K562 (cell line): ENCODE measurements around the gene TMCO4. TPM values are rescaled to one million over a fixed set of nuclear protein-coding genes. Genes with fewer than 3 reads are reported as not detected.

ENCODE experiments used
- ATAC-seq: fragments of 200-7000 bp; cut with Tn5 transposase; 3 replicates; pipeline ENCODE4 v1.9.1; 2020; ENCODE audit warnings: moderate library complexity
- BruUV-seq: library from RNA; stranded (reverse); fragments of 400-500 nt; replicated peaks from 2 replicates; lab custom pipeline; 2021; lab: Mats Ljungman, UMichigan
- CTCF ChIA-PET: fragments of 300-600 bp; formaldehyde crosslinking; extraction: SDS; loops from one replicate; lab custom pipeline; 2021; ENCODE audit warnings: low intra/inter-chr PET ratio; lab: Yijun Ruan, JAX
- POLR2A ChIA-PET: fragments of 300-600, 350-650 bp; sonication (Branson Sonifier 250); formaldehyde crosslinking; extraction: SDS; loops from one replicate; lab custom pipeline; 2021; ENCODE audit warnings: antibody characterized with exemption, inconsistent platforms; lab: Yijun Ruan, JAX
- DNase-seq, 4 experiments: peaks; one replicate each; pipeline versions ENCODE4 v3.0.0 to v3.0.0-alpha.2; 2011 to 2018; ENCODE audit warnings: low spot score in 3 of 4, mixed read lengths in 3 of 4; ENCODE audit errors: extremely low read depth in 1 of 4
- FAIRE-seq: peaks from 2 replicates; lab custom pipeline; 2011; peaks lifted over from hg19 to GRCh38; lab: Jason Lieb, UNC
- H2AFZ ChIP-seq: 2 replicates; pipeline ENCODE4 v1.6.0; 2011; ENCODE audit warnings: low read depth, low read length, control low read depth, inconsistent platforms
- H3K27ac ChIP-seq: fragments of 200-600 bp; 3 replicates; pipeline ENCODE4 v1.8.0; 2011; ENCODE audit warnings: low read depth, mild to moderate bottlenecking, control low read depth, inconsistent platforms, low read length, moderate library complexity, mixed read lengths; ENCODE audit errors: extremely low read depth
- H3K27me3 ChIP-seq, 2 experiments: fragments of 300-600 bp in 1 of 2; 2 replicates in 1 of 2; 3 replicates in 1 of 2; pipeline versions ENCODE4 v1.6.0 to v1.8.0; 2011; ENCODE audit warnings: inconsistent platforms in 2 of 2, low read length in 2 of 2, mild to moderate bottlenecking in 1 of 2, mixed read lengths in 1 of 2, moderate library complexity in 1 of 2; ENCODE audit not compliant: control insufficient read depth in 2 of 2, insufficient read depth in 2 of 2
- H3K36me3 ChIP-seq: fragments of 300-600 bp; 3 replicates; pipeline ENCODE4 v1.8.0; 2011; ENCODE audit warnings: mild to moderate bottlenecking, low read length, inconsistent platforms; ENCODE audit not compliant: control insufficient read depth, insufficient read depth
- H3K4me1 ChIP-seq, 2 experiments: fragments of 200-600 bp in 1 of 2; replicated peaks in 1 of 2; 2 replicates in 1 of 2; 3 replicates in 1 of 2; pipeline versions ENCODE4 v1.5.1 to v1.8.0; 2011; ENCODE audit warnings: inconsistent platforms in 2 of 2, low read length in 2 of 2, mild to moderate bottlenecking in 1 of 2, mixed read lengths in 1 of 2, moderate library complexity in 1 of 2; ENCODE audit not compliant: control insufficient read depth in 2 of 2, insufficient read depth in 2 of 2
- H3K4me2 ChIP-seq: 2 replicates; pipeline ENCODE4 v1.6.1; 2011; ENCODE audit warnings: low read length, control low read depth, inconsistent platforms, mixed read lengths; ENCODE audit not compliant: insufficient read depth
- H3K4me3 ChIP-seq: fragments of 200-600 bp; sonication (generic), shearing (Covaris generic); 2 replicates; pipeline ENCODE4 v1.5.1; 2016; ENCODE audit warnings: control low read depth, inconsistent platforms
- H3K79me2 ChIP-seq: fragments of 200-600 bp; 3 replicates; pipeline ENCODE4 v1.8.0; 2011; ENCODE audit warnings: low read length, inconsistent platforms; ENCODE audit not compliant: control insufficient read depth, insufficient read depth
- H3K9ac ChIP-seq, 2 experiments: 2 replicates each; pipeline versions ENCODE4 v1.6.0 to v1.6.1; 2011; ENCODE audit warnings: low read depth in 2 of 2, low read length in 2 of 2, control low read depth in 1 of 2, inconsistent platforms in 1 of 2, mild to moderate bottlenecking in 1 of 2, mixed read lengths in 1 of 2; ENCODE audit not compliant: insufficient read depth in 1 of 2
- H3K9me1 ChIP-seq: one replicate; pipeline ENCODE4 v1.6.0; 2011; ENCODE audit warnings: inconsistent platforms, mild to moderate bottlenecking, low read length, moderate library complexity; ENCODE audit not compliant: control insufficient read depth, insufficient read depth
- H3K9me3 ChIP-seq: replicated peaks from 2 replicates; pipeline ENCODE4 v1.5.1; 2011; ENCODE audit warnings: low read depth, low read length, inconsistent platforms; ENCODE audit not compliant: control insufficient read depth, insufficient read depth
- H4K20me1 ChIP-seq: replicated peaks from 2 replicates; pipeline ENCODE4 v1.6.1; 2011; ENCODE audit warnings: low read length, inconsistent platforms, mixed read lengths; ENCODE audit not compliant: control insufficient read depth, insufficient read depth
- ARID2 ChIP-seq: fragments of 450-650 bp; IDR thresholded peaks from 2 replicates; pipeline ENCODE4 v1.6.1; 2017; ENCODE audit warnings: antibody characterized with exemption, mild to moderate bottlenecking
- CEBPG ChIP-seq, 3 experiments: fragments of 200-800 bp in 1 of 3; sonication (Bioruptor generic) in 1 of 3; sonication (generic) in 1 of 3; formaldehyde crosslinking in 1 of 3; IDR thresholded peaks in 2 of 3; conservative IDR thresholded peaks in 1 of 3; 2 replicates each; pipeline versions ENCODE4 v1.6.1 to v1.8.0; 2016 to 2022; ENCODE audit warnings: missing compliant biosample characterization in 2 of 3, missing genetic modification characterization in 2 of 3, mild to moderate bottlenecking in 1 of 3, missing genetic modification reagents in 1 of 3
- ESRRB ChIP-seq: fragments of 250-450 bp; sonication (Bioruptor Pico); IDR thresholded peaks from 2 replicates; pipeline ENCODE4 v1.5.0; 2020; ENCODE audit warnings: mild to moderate bottlenecking, moderate library complexity, borderline replicate concordance
- ILF3 ChIP-seq: fragments of 450-650 bp; IDR thresholded peaks from 2 replicates; pipeline ENCODE4 v1.6.1; 2018; ENCODE audit warnings: antibody characterized with exemption, mild to moderate bottlenecking, moderate library complexity, borderline replicate concordance
- LEF1 ChIP-seq: fragments of 450-650 bp; IDR thresholded peaks from 2 replicates; pipeline ENCODE4 v1.6.1; 2016; ENCODE audit warnings: mild to moderate bottlenecking
- MCM7 ChIP-seq, 2 experiments: fragments of 450-650 bp; IDR thresholded peaks; 2 replicates each; pipeline ENCODE4 v1.6.1; 2016 to 2018
- NFIX ChIP-seq: fragments of 250-450 bp; sonication (Bioruptor Pico); IDR thresholded peaks from 2 replicates; pipeline ENCODE4 v1.4.0; 2020; ENCODE audit warnings: low read depth, mild to moderate bottlenecking, moderate library complexity
- SREBF1 ChIP-seq: fragments of 150-350 bp; IDR thresholded peaks from 2 replicates; pipeline ENCODE4 v1.6.1; 2014; ENCODE audit warnings: antibody characterized with exemption, low read depth, low read length, borderline replicate concordance
- TAF15 ChIP-seq: fragments of 200-400 bp; formaldehyde crosslinking; IDR thresholded peaks from 2 replicates; pipeline ENCODE4 v1.6.1; 2017; ENCODE audit warnings: mild to moderate bottlenecking, low read depth, low read length, moderate library complexity
- ZC3H4 ChIP-seq: sonication (generic); formaldehyde crosslinking; IDR thresholded peaks from 2 replicates; pipeline ENCODE4 v1.9.0; 2021; ENCODE audit warnings: missing genetic modification reagents, borderline replicate concordance
- ZFP36 ChIP-seq: fragments of 150-350 bp; IDR thresholded peaks from 2 replicates; pipeline ENCODE4 v1.6.1; 2018; ENCODE audit warnings: low read length, low read depth; ENCODE audit not compliant: partially characterized antibody
- WGBS: fragments of 100-300 bp; shearing (Covaris generic); methylation state at CpG from one replicate; pipeline ENCODE4 v1.1.6; 2016; ENCODE audit warnings: low coverage, mixed read lengths; ENCODE audit not compliant: insufficient coverage; ENCODE audit errors: missing lambda C conversion rate; 5-methylcytosine and 5-hydroxymethylcytosine counted together
- in situ Hi-C: fragments of 300-500 bp; cut with MboI; formaldehyde crosslinking; loops from 4 replicates; pipeline ENCODE4 v1.15.0; 2018; ENCODE audit warnings: inconsistent platforms, mixed read lengths
- intact Hi-C: fragments of 100-400 bp; cut with micrococcal nuclease; formaldehyde crosslinking; loops from 2 replicates; pipeline ENCODE4 v1.14.2; 2022
- polyA plus RNA-seq, 8 experiments: library from polyadenylated mRNA; depleted of rRNA in 4 of 8; stranded (reverse) in 5 of 8; unstranded in 3 of 8; fragments of >200 nt; fragmentation: Nextera tagmentation in 2 of 8; fragmentation: Illumina TruSeq in 1 of 8; extraction: Ambion mirVana in 2 of 8; extraction: Trizol in 1 of 8; gene quantifications; 2 replicates each; pipeline versions ENCODE4 v1.2.1 to v1.2.3, GENCODE V29; 2011 to 2014; ENCODE audit warnings: inconsistent platforms in 1 of 8, missing spikeins in 1 of 8
- total RNA-seq, 7 experiments: library from RNA; depleted of rRNA in 6 of 7; stranded (reverse); fragments of >200 nt in 6 of 7; fragmentation: Illumina TruSeq in 2 of 7; extraction: Trizol in 2 of 7; gene quantifications; 2 replicates each; pipeline versions ENCODE4 v1.2.1 to v1.2.3, GENCODE V29; 2011 to 2021; ENCODE audit warnings: low replicate concordance in 1 of 7
- TF ChIP-seq, protein P1 (sequence below): sonication (generic); formaldehyde crosslinking; IDR thresholded peaks from 2 replicates; pipeline ENCODE4 v1.8.0; 2022; ENCODE audit warnings: mild to moderate bottlenecking, missing genetic modification reagents, borderline replicate concordance
- TF ChIP-seq, protein P2 (sequence below): fragments of 250-450 bp; sonication (Bioruptor Pico); IDR thresholded peaks from 2 replicates; pipeline ENCODE4 v1.4.0; 2020
- TF ChIP-seq, protein P3 (sequence below): fragments of 250-450 bp; sonication (Bioruptor Pico); IDR thresholded peaks from 2 replicates; pipeline ENCODE4 v1.9.0; 2021; ENCODE audit warnings: mild to moderate bottlenecking

TMCO4 gene
- total and polyA plus RNA-seq, 9 of the 15 experiments (the other 6 are each of a cell fraction or from before 2014, with no cell fraction given) = 0.06 to 2.1 (median 1.2) TPM

DNA sequence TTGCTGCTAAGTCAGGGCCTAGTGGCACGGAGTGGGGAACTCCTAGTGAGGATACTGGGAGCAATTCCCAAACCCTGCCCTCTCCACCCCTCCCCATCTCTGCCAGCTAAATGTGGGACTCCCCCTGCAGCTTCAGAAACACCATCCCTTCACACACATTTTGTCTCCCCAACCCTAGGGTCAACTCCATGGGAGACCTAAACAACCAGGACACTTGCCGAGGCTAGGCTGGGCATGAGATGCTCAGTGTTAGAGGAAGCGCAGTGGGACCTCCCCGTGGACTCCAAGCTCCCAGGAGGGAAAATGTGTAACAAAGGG lies 13.9 kb upstream of the TMCO4 start:
- H3K36me3 ChIP-seq = no peaks in the 10 kb centered on the region
- no peak overlapping the region for H3K4me2 ChIP-seq
- CTCF ChIA-PET = no interaction called here
- no peak overlapping the region for H2AFZ ChIP-seq
- ATAC-seq (no peak), DNase-seq (no peak), FAIRE-seq (no peak)
- in situ Hi-C loops = no loop called here
- no peak overlapping the region for H3K27ac ChIP-seq
- no peaks in the 10 kb centered on the region for H3K9me1 ChIP-seq
- peaks cover 0 to 2% of the 10 kb centered on the region in 2 experiments; a peak in 2 of 5 replicates for H3K4me1 ChIP-seq
- peaks cover 8% of the 10 kb centered on the region for H4K20me1 ChIP-seq
- no peak overlapping the region for H3K9ac ChIP-seq
- POLR2A ChIA-PET = interaction anchor here (0.7 to 2.1 kb wide), 4 partner anchors 9 to 25 kb away, joined by 3 to 7 read pairs (median 4); no protein-coding TSS in a partner anchor
- BruUV-seq = no TSS peak
- H3K4me3 ChIP-seq = no peak overlapping the region
- H3K9me3 ChIP-seq = no peaks in the 10 kb centered on the region
- H3K27me3 ChIP-seq = peaks cover 41 to 57% of the 10 kb centered on the region in 2 experiments; a peak in 4 of 5 replicates
- TF ChIP-seq ESRRB (no peak), ARID2 (no peak), SREBF1 (no peak), NFIX (CRISPR knock-in tag) (no peak), LEF1 (no peak), MCM7 (IDR thresholded peaks at IDR 0.05) (no peak), CEBPG (CRISPR knock-in tag; IDR thresholded peaks at IDR 0.05) (no peak), CEBPG (tag; conservative IDR thresholded peaks at IDR 0.05 in 1 of 2, IDR thresholded peaks at IDR 0.05 in 1 of 2) (no peak), ILF3 (no peak), ZFP36 (no peak), ZC3H4 (CRISPR knock-in tag) (no peak), TAF15 (no peak)
- TF ChIP-seq, protein P1, sequence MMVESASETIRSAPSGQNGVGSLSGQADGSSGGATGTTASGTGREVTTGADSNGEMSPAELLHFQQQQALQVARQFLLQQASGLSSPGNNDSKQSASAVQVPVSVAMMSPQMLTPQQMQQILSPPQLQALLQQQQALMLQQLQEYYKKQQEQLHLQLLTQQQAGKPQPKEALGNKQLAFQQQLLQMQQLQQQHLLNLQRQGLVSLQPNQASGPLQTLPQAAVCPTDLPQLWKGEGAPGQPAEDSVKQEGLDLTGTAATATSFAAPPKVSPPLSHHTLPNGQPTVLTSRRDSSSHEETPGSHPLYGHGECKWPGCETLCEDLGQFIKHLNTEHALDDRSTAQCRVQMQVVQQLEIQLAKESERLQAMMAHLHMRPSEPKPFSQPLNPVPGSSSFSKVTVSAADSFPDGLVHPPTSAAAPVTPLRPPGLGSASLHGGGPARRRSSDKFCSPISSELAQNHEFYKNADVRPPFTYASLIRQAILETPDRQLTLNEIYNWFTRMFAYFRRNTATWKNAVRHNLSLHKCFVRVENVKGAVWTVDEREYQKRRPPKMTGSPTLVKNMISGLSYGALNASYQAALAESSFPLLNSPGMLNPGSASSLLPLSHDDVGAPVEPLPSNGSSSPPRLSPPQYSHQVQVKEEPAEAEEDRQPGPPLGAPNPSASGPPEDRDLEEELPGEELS (CRISPR knock-in tag) = no peak
- TF ChIP-seq, protein P2, sequence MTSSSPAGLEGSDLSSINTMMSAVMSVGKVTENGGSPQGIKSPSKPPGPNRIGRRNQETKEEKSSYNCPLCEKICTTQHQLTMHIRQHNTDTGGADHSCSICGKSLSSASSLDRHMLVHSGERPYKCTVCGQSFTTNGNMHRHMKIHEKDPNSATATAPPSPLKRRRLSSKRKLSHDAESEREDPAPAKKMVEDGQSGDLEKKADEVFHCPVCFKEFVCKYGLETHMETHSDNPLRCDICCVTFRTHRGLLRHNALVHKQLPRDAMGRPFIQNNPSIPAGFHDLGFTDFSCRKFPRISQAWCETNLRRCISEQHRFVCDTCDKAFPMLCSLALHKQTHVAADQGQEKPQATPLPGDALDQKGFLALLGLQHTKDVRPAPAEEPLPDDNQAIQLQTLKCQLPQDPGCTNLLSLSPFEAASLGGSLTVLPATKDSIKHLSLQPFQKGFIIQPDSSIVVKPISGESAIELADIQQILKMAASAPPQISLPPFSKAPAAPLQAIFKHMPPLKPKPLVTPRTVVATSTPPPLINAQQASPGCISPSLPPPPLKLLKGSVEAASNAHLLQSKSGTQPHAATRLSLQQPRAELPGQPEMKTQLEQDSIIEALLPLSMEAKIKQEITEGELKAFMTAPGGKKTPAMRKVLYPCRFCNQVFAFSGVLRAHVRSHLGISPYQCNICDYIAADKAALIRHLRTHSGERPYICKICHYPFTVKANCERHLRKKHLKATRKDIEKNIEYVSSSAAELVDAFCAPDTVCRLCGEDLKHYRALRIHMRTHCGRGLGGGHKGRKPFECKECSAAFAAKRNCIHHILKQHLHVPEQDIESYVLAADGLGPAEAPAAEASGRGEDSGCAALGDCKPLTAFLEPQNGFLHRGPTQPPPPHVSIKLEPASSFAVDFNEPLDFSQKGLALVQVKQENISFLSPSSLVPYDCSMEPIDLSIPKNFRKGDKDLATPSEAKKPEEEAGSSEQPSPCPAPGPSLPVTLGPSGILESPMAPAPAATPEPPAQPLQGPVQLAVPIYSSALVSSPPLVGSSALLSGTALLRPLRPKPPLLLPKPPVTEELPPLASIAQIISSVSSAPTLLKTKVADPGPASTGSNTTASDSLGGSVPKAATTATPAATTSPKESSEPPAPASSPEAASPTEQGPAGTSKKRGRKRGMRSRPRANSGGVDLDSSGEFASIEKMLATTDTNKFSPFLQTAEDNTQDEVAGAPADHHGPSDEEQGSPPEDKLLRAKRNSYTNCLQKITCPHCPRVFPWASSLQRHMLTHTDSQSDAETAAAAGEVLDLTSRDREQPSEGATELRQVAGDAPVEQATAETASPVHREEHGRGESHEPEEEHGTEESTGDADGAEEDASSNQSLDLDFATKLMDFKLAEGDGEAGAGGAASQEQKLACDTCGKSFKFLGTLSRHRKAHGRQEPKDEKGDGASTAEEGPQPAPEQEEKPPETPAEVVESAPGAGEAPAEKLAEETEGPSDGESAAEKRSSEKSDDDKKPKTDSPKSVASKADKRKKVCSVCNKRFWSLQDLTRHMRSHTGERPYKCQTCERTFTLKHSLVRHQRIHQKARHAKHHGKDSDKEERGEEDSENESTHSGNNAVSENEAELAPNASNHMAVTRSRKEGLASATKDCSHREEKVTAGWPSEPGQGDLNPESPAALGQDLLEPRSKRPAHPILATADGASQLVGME (CRISPR knock-in tag) = no peak
- TF ChIP-seq, protein P3, sequence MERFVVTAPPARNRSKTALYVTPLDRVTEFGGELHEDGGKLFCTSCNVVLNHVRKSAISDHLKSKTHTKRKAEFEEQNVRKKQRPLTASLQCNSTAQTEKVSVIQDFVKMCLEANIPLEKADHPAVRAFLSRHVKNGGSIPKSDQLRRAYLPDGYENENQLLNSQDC = no peak
- 0% methylated on average over 4 of the region's 4 CpGs for WGBS
- H3K79me2 ChIP-seq = no peaks in the 10 kb centered on the region
- intact Hi-C loops = loop anchor here (5.0 kb wide), 1 partner anchor 151 kb away; the partner anchor contains the start of gene HTR6
